T-cell (primary cell): ENCODE data around the gene MACC1. TPM values are rescaled to one million over a fixed set of nuclear protein-coding genes. Genes with fewer than 3 reads are reported as not detected.
A peak's percentile ranks its signal among the peaks of the same experiment; 100 is the strongest.

Source experiments
- ATAC-seq, 4 experiments: fragments of 200-7000 bp in 3 of 4; fragments of 150-1000 bp in 1 of 4; cut with Tn5 transposase; replicated peaks in 1 of 4; 1 replicate in 3 of 4; 2 replicates in 1 of 4; pipeline ENCODE4 v1.10.0; 2021; ENCODE audit warnings: moderate library complexity in 3 of 4, mild to moderate bottlenecking in 2 of 4, moderate number of reproducible peaks in 1 of 4
- CTCF ChIA-PET, 2 donors: fragments of 300-600 bp; sonication (Branson Sonifier 250); formaldehyde crosslinking; loops; one replicate each; lab custom pipeline; 2022; ENCODE audit warnings: antibody characterized with exemption in 2 of 2; lab: Charles Lee
- POLR2A ChIA-PET, 2 donors: fragments of 300-600 bp; sonication (Branson Sonifier 250); formaldehyde crosslinking; loops; one replicate each; lab custom pipeline; 2022; ENCODE audit warnings: antibody characterized with exemption in 2 of 2; lab: Charles Lee
- DNase-seq, 35 experiments: peaks; one replicate each; pipeline versions ENCODE4 v3.0.0 to v3.0.0-alpha.2; 2013 to 2023
- H3K27ac ChIP-seq: one replicate; pipeline ENCODE4 v1.5.1; 2013; ENCODE audit warnings: low read length
- H3K27me3 ChIP-seq, 2 experiments: replicated peaks in 1 of 2; 1 replicate in 1 of 2; 2 replicates in 1 of 2; pipeline versions ENCODE4 v1.6.1 to v1.7.0; 2013; ENCODE audit warnings: low read length in 1 of 2, mixed read lengths in 1 of 2; ENCODE audit not compliant: control insufficient read depth in 2 of 2, insufficient read depth in 2 of 2; ENCODE audit errors: extremely low read depth in 1 of 2
- H3K36me3 ChIP-seq, 2 donors: 1 replicate in 1 of 2; 2 replicates in 1 of 2; pipeline versions ENCODE4 v1.6.1 to v1.7.0; 2013; ENCODE audit warnings: low read length in 1 of 2; ENCODE audit not compliant: control insufficient read depth in 2 of 2, insufficient read depth in 1 of 2; ENCODE audit errors: extremely low read depth in 1 of 2
- H3K4me1 ChIP-seq, 2 experiments: 1 replicate in 1 of 2; 2 replicates in 1 of 2; pipeline versions ENCODE4 v1.6.1 to v1.7.0; 2013; ENCODE audit warnings: low read length in 2 of 2, mixed read lengths in 1 of 2; ENCODE audit not compliant: insufficient read depth in 2 of 2, control insufficient read depth in 1 of 2; ENCODE audit errors: extremely low read depth in 1 of 2
- H3K4me3 ChIP-seq, 2 donors: 1 replicate in 1 of 2; 2 replicates in 1 of 2; pipeline versions ENCODE4 v1.5.1 to v1.7.0; 2013; ENCODE audit warnings: mild to moderate bottlenecking in 2 of 2, low read length in 1 of 2, moderate library complexity in 1 of 2; ENCODE audit not compliant: control insufficient read depth in 1 of 2; ENCODE audit errors: extremely low read depth in 1 of 2
- H3K9me3 ChIP-seq: 2 replicates; pipeline ENCODE4 v1.7.0; 2013
- H3K27ac Mint-ChIP-seq, 2 donors: one replicate each; pipeline ENCODE4 v1.8.0; 2020 to 2021; ENCODE audit warnings: mild to moderate bottlenecking in 2 of 2, mixed read lengths in 2 of 2
- H3K27me3 Mint-ChIP-seq, 2 donors: one replicate each; pipeline ENCODE4 v1.8.0; 2021 to 2022; ENCODE audit warnings: mixed read lengths in 2 of 2
- H3K36me3 Mint-ChIP-seq: one replicate; pipeline ENCODE4 v1.8.0; 2021; ENCODE audit warnings: mixed read lengths
- H3K4me1 Mint-ChIP-seq, 3 donors: one replicate each; pipeline ENCODE4 v1.8.0; 2020 to 2022; ENCODE audit warnings: mixed read lengths in 3 of 3, mild to moderate bottlenecking in 1 of 3
- H3K4me3 Mint-ChIP-seq, 3 donors: one replicate each; pipeline ENCODE4 v1.8.0; 2020 to 2022; ENCODE audit warnings: mild to moderate bottlenecking in 3 of 3, mixed read lengths in 3 of 3, moderate library complexity in 3 of 3
- H3K9me3 Mint-ChIP-seq, 3 donors: one replicate each; pipeline ENCODE4 v1.8.0; 2020 to 2022; ENCODE audit warnings: mixed read lengths in 3 of 3
- WGBS: methylation state at CpG from one replicate; pipeline ENCODE4 v1.1.5; 2013; ENCODE audit warnings: missing lambda C conversion rate; ENCODE audit not compliant: insufficient coverage; 5-methylcytosine and 5-hydroxymethylcytosine counted together
- total RNA-seq, 35 experiments: library from RNA in 6 of 35; stranded (reverse) in 6 of 35; fragments of 120-200 nt in 1 of 35; gene quantifications; one replicate each; pipeline versions ENCODE4 v1.2.1 to v1.2.4 and lab custom pipeline; 2013 to 2026

MACC1 gene
- total RNA-seq, 5 donors from 2014 or later (not counting 1 experiment from before 2014, with no cell fraction given): 0.19 to 0.50 (median 0.39) TPM

DNA sequence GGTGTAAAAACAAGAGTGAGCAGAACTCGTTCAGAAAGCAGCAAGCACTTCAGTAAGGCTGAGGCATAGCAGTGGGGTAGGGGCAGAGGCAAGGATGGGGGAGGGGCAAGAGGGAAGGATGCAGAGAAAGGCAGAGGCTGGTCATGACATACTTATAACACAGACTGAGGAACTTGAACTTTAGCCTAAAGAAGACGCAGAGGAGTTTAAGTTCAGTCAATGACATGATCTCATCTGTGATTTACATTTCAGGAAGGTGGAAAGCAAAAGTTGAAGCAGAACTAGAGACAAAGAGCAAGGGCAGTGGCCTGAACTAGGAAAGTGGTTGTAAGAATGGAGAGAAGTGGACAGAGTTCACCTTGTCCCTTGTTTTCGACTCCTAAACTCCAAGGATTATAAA is 15.8 kb downstream of the MACC1 start:
- no peak for ATAC-seq
- H3K4me1 Mint-ChIP-seq: peaks cover 2 to 6% (median 5%) of the 10 kb centered on the region in 3 donors
- H3K27ac Mint-ChIP-seq: no peak overlapping the region
- no peak for DNase-seq
- Histone ChIP-seq H3K9me3 (no peaks in the 10 kb centered on the region), H3K36me3 (no peaks in the 10 kb centered on the region), H3K27me3 (no peaks in the 10 kb centered on the region), H3K4me3 (no peak overlapping the region), H3K4me1 (no peaks in the 10 kb centered on the region), H3K27ac (no peak overlapping the region)
- no peaks in the 10 kb centered on the region for H3K27me3 Mint-ChIP-seq
- H3K9me3 Mint-ChIP-seq: no peaks in the 10 kb centered on the region
- ChIA-PET POLR2A (no interaction called here), CTCF (no interaction called here)
- WGBS: 55% methylated on average over 2 of the region's 3 CpGs
- no peaks in the 10 kb centered on the region for H3K36me3 Mint-ChIP-seq
- H3K4me3 Mint-ChIP-seq: no peak overlapping the region

DNA sequence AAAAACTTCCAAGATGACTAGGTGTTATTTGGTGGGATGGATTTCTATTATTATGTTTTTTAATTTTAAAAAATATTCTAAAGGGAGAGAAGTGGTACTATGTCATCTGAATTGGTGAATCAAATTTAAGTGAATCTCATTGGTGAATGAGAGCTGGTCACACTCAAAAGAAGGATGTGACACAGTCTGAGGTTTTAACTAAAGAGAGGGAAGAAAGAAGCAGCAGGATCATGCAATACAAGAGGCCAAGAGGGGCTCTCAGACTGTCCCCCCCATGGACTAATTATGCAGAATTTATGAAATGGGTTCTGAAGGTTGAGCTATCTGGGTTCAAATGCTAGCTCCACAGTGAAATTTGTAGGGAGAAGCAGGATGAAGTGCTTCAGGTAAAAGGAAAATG is 16.2 kb downstream of the MACC1 start:
- H3K27ac ChIP-seq: no peak overlapping the region
- H3K4me1 Mint-ChIP-seq: peaks cover 2 to 6% (median 5%) of the 10 kb centered on the region in 3 donors
- no peaks in the 10 kb centered on the region for H3K4me1 ChIP-seq
- ATAC-seq (no peak), DNase-seq (no peak)
- no peaks in the 10 kb centered on the region for H3K27me3 Mint-ChIP-seq
- ChIA-PET CTCF (no interaction called here), POLR2A (no interaction called here)
- no peaks in the 10 kb centered on the region for H3K27me3 ChIP-seq
- no peaks in the 10 kb centered on the region for H3K9me3 ChIP-seq
- H3K4me3 ChIP-seq: no peak overlapping the region
- no peak overlapping the region for H3K27ac Mint-ChIP-seq
- no peak overlapping the region for H3K4me3 Mint-ChIP-seq
- no peaks in the 10 kb centered on the region for H3K9me3 Mint-ChIP-seq
- no peaks in the 10 kb centered on the region for H3K36me3 ChIP-seq
- H3K36me3 Mint-ChIP-seq: no peaks in the 10 kb centered on the region

DNA sequence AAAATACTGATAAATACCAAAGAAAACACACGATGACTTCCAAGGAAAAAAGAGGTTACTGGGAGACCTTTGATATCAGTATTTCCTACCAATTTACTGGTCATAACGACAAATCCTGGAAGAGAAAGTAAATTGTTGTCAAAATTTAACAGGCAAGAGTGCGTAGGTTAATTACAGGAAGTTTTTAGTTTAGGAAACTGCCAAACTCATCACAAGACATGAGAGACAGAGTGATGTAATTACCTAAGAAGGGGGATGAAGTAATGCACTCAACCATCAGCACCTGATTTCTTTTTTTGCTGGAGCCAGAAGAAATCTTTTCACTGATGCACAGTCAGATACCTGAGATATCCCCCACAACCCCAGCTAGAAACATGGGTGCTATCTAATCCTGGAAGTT is 16.8 kb downstream of the MACC1 start:
- Mint-ChIP-seq H3K36me3 (no peaks in the 10 kb centered on the region), H3K4me3 (no peak overlapping the region), H3K27me3 (no peaks in the 10 kb centered on the region), H3K27ac (no peak overlapping the region), H3K4me1 (peaks cover 2 to 6% (median 5%) of the 10 kb centered on the region in 3 donors), H3K9me3 (no peaks in the 10 kb centered on the region)
- no CpG with 5 or more reads among the region's 3 CpGs for WGBS
- no peak overlapping the region for H3K4me3 ChIP-seq
- ChIA-PET POLR2A (no interaction called here), CTCF (no interaction called here)
- ATAC-seq (no peak), DNase-seq (no peak)
- H3K36me3 ChIP-seq: no peaks in the 10 kb centered on the region
- H3K27ac ChIP-seq: no peak overlapping the region
- H3K4me1 ChIP-seq: no peaks in the 10 kb centered on the region
- no peaks in the 10 kb centered on the region for H3K27me3 ChIP-seq
- H3K9me3 ChIP-seq: no peaks in the 10 kb centered on the region

DNA sequence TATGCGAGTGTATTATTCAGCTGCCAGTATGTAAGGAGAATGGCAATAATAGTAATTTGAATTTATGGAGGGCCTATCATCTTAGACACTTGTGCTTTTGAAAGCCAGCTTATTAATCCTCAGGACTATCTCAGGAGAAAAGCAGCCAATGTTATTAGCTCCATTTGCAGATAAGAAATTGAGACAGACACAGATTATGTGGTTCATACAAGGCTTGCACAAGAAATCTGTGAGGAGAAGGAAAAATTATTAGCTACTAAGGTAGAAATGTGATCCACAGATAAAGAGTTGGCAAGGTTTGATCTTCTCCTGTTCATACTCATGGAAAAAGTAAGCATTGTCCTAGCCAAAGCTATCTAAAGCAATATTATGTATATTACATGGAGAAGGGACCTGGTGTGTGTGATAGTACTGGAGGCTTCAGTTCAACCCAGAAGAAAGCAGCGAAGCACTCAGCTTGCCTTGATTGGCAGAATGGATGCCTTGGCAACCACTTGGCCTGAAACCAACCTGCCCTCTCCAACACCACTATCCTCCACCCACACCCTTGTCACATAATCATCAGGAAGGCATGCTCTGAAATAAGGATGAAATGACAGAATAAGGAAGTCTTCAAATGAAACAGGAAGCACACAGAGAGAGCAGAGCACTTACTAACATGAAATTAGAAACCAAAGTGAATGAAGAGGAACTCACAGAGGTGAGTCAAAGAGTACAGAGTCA is 18.0 kb downstream of the MACC1 start:
- peaks cover 2 to 6% (median 5%) of the 10 kb centered on the region in 3 donors for H3K4me1 Mint-ChIP-seq
- H3K4me3 Mint-ChIP-seq: no peak overlapping the region
- Histone ChIP-seq H3K27me3 (no peaks in the 10 kb centered on the region), H3K4me3 (no peak overlapping the region), H3K36me3 (no peaks in the 10 kb centered on the region), H3K9me3 (no peaks in the 10 kb centered on the region), H3K4me1 (no peaks in the 10 kb centered on the region), H3K27ac (no peak overlapping the region)
- H3K9me3 Mint-ChIP-seq: no peaks in the 10 kb centered on the region
- H3K27ac Mint-ChIP-seq: no peak overlapping the region
- CTCF ChIA-PET: interaction anchor here in 1 of 2 donors (1.1 kb wide), 1 partner anchor 27 kb away, joined by 3 read pairs; no protein-coding TSS in a partner anchor
- H3K36me3 Mint-ChIP-seq: no peaks in the 10 kb centered on the region
- ATAC-seq (peak in 2 of 4 experiments; percentile 9 to 22), DNase-seq (peak in 3 of 35 experiments; percentile 4 to 21 (median 8))
- no peaks in the 10 kb centered on the region for H3K27me3 Mint-ChIP-seq
- POLR2A ChIA-PET: interaction anchor here (0.6 to 0.8 kb wide), 2 partner anchors 103 to 241 kb away, joined by 3 read pairs; no protein-coding TSS in a partner anchor
- WGBS: no CpG with 5 or more reads among the region's 2 CpGs

DNA sequence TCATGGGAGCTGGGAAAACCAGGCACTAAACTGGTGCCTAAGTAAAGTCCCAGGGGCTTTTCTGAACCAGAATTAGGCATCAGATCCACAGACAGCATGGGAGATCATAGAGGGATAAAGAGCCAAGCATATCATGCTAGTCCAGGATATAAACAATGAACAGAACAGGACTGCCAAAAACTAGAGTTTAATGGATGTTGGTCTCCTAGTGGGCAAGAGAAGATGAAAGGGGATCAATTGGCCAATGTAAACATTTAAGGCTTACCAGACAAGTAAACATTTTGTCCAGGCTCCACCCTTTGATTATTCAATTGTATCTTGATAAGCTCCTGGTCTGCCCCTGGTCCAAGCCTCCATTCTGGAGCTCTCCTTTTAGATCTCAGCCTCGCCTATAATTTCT is 18.9 kb downstream of the MACC1 start:
- no peaks in the 10 kb centered on the region for H3K27me3 ChIP-seq
- H3K9me3 ChIP-seq: no peaks in the 10 kb centered on the region
- POLR2A ChIA-PET: no interaction called here
- Mint-ChIP-seq H3K4me1 (peaks cover 2 to 6% (median 5%) of the 10 kb centered on the region in 3 donors), H3K9me3 (no peaks in the 10 kb centered on the region), H3K36me3 (no peaks in the 10 kb centered on the region), H3K27ac (no peak overlapping the region), H3K4me3 (no peak overlapping the region), H3K27me3 (no peaks in the 10 kb centered on the region)
- no peak for ATAC-seq
- WGBS: no CpG with 5 or more reads among the region's 1 CpG
- H3K27ac ChIP-seq: no peak overlapping the region
- DNase-seq: no peak
- CTCF ChIA-PET: interaction anchor here in 1 of 2 donors (1.1 kb wide), 1 partner anchor 26 kb away, joined by 3 read pairs; no protein-coding TSS in a partner anchor
- H3K4me1 ChIP-seq: no peaks in the 10 kb centered on the region
- no peaks in the 10 kb centered on the region for H3K36me3 ChIP-seq
- H3K4me3 ChIP-seq: no peak overlapping the region

DNA sequence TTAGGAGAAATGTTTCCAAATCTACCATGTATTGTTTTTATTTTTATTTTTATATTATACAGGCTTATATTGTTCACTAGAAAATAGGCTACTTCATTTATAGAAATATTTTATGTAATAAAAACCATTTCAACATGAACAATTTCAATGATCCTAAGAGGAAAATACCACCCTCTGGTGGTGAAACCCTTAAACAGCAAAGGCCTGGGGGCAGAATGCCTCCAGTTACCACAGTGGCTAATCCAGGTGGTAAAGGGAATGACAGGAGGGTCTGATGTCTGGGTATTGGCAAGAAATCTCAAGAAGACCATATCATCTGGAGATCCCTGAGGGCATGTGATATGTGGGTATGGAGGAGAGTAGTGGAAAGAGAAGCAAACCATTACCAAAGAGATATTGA is 19.3 kb downstream of the MACC1 start:
- CTCF ChIA-PET: interaction anchor here in 1 of 2 donors (0.7 to 1.1 kb wide), 2 partner anchors 26 to 668 kb away, joined by 3 to 4 read pairs; no protein-coding TSS in a partner anchor
- Histone ChIP-seq H3K4me3 (no peak overlapping the region), H3K27ac (no peak overlapping the region), H3K36me3 (no peaks in the 10 kb centered on the region), H3K9me3 (no peaks in the 10 kb centered on the region), H3K27me3 (no peaks in the 10 kb centered on the region), H3K4me1 (no peaks in the 10 kb centered on the region)
- Mint-ChIP-seq H3K27ac (no peak overlapping the region), H3K36me3 (no peaks in the 10 kb centered on the region), H3K4me3 (no peak overlapping the region), H3K27me3 (no peaks in the 10 kb centered on the region), H3K9me3 (no peaks in the 10 kb centered on the region), H3K4me1 (peaks cover 2 to 6% (median 5%) of the 10 kb centered on the region in 3 donors)
- DNase-seq (no peak), ATAC-seq (no peak)
- POLR2A ChIA-PET: no interaction called here
